GM18909 (cell line): ENCODE data around the gene C16orf54.
"Not testable (repeated sequence)": the region's sequence is repeated elsewhere in the genome, so short reads cannot be mapped to it uniquely, and the experiment has no call there.

Experiments
- ATAC-seq: cut with Tn5 transposase; IDR thresholded peaks from one replicate; pipeline ENCODE4 v1.9.1; 2021; ENCODE audit warnings: mild to moderate bottlenecking; ENCODE audit not compliant: unreplicated experiment, poor library complexity

C16orf54 gene

DNA sequence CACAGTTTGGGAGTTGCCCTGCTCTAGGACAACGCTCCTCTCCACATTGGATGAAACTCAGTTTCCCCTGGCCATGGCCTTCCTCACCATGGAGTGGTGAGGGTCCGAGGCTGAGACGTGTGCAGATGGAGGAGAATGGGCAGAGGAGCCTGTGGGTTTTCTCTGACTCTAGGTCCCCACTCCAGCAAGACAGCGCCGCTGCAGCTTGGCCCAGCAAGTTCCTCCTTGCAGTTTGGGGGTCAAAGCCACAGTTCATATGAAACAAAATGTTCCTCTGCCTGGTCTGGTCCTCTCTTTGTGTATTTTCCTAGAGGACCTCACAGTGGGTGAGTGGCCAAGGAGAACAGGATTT, 2.3 kb downstream of the C16orf54 start:
- ATAC-seq, result no peak

DNA sequence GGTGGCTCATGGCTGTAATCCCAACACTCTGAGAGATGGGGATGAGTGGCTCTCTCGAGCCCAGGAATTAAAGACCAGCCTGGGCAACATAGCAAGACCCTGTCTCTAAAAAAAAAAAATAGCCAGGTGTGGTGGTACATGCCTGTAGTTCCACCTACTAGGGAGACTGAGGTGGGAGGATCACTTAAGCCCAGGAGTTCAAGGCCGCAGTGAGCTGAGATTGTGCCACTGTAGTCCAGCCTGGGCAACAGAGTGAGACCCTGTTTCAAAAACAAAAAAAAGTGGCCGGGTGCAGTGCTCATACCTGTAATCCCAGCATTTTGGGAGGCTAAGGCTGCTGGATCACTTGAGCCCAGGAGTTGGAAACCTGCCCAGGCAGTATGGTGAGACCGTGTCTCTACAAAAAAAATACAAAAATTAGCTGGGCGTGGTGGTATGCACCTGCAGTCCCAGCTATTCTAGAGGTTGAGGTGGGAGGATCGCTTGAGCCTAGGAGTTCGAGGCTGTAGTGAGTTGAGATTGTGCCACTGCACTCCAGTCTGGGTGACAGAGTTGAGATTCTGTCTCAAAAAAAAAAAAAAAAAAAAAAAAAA, 3.0 kb downstream of the C16orf54 start:
- ATAC-seq, result no peak

DNA sequence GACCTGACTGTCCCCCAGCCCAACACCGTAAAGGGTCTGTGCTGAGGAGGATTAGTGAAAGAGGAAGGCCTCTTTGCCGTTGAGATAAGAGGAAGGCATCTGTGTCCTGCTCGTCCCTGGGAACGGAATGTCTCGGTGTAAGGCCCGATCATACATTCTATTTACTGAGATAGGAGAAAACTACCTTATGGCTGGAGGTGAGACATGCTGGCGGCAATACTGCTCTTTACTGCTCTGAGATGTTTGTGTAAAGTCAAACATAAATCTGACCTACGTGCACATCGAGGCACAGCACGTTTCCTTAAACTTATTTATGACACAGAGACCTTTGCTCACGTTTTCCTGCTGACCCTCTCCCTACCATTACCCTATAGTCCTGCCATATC, 5.2 kb downstream of the C16orf54 start:
- ATAC-seq, result not testable (repeated sequence)

DNA sequence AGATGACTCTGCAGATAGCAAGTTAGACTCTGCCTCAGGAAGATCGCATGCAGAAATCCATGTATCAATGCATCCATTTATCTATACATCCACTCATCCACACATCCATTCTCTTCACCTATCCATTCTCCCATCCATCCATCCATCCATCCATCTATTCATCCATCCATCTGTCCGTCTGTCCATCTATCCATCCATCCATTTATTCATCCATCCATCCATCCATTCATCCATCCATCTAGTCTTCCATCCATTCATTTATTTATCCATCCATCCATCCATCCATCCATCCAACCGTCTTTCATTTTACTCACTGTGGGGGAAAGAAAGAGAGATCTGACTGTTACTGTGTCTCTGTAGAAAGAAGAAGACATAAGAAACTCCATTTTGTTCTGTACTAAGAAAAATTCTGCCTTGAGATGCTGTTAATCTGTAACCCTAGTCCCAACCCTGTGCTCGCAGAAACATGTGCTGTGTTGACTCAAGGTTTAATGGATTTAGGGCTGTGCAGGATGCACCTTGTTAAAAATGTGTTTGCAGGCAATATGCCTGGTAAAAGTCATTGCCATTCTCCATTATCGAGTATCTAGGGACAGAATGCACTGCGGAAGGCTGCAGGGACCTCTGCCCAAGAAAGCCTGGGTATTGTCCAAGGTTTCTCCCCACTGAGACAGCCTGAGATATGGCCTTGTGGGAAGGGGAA, 5.7 kb downstream of the C16orf54 start:
- not testable (repeated sequence) for ATAC-seq

DNA sequence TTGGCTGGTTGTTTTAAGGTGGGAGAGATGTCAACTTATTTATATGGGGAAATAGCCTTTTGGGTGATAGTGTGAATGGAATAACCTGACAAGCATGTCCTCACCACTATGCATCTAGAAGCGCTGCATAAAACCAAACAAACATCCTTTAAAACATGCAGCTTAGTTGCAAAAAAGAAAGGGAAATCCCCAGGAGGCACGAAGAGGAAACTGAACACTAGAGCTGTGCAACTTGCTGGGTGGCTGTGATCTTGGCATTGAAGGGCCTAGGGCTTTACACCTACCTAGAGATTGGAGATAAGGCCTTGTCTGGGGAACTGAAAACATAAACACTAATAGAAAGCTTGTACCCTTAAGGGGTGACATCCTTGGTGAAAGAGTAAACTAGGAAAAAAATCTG, 7.3 kb downstream of the C16orf54 start:
- peak; percentile 45 for ATAC-seq

DNA sequence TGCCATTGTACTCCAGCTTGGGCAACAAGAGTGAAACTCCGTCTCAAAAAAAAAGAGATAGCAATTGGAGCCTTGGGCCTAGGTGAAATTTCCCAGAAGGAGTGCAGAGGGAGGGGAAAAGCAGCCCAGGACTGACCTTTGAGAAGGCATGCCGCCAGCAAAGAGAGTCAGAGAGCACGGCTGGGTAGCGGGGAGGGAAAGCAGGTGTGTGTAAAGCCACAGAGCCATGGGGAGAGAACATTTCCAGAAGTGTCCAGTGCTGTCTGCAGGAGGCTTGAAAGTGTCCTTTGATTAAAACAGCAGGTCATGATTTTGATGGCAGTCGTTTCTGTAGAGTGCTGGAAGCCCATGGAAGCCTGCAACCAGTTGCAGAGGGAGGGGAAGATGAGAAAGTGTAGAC, 8.1 kb downstream of the C16orf54 start:
- ATAC-seq, result no peak

DNA sequence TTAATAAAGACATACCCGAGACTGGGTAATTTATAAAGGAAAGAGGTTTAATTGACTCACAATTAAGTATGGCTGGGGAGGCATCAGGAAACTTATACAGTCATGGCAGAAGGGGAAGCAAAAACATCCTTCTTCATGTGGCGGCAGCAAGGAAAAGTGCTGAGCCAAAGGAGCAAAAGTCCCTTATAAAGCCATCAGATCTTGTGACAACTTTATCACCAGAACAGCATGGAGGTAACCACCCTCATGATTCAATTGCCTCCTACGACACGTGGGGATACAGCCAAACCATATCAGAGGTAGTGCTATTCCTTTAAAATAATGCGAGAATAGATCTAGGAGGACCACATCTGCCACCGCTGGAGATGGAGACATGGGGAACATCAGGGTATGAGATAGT, 9.0 kb downstream of the C16orf54 start:
- ATAC-seq, result no peak

DNA sequence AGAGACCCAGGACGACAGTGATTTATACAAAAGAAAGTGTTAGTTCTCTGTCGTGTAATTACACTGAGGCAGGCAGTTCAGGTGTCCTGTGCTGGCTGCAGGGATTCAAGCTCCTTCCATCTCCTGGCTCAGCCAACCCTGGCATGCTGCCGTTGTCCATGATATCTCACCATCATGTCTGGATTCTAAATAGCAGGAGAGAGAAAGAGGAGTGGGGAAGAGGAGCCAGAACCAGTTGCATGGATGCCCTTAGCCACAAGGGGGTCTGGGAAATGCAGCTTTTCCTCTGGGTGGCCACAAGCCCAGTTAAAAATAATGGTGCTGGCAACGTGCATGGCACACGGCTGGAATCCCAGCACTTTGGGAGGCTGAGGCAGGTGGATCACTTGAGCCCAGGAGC, 9.7 kb downstream of the C16orf54 start:
- ATAC-seq, result no peak

DNA sequence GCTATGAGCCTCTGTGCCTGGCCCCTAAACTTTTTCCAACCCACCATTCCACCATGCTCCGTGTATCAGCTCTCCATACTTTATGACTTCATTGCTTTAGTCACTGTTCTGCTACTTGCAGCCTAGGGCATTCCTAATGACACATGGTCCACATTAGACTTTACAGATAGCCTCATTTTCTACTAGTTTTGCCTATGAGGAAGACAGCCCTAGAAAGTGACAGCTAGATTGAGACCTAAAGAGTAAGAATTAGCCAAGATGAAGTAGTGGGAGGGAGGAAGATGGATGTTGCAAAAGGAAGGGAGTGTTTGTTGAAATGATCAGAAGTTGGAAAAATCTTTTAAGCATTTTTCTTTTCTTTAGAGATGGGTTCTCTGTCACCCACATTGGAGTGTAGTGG, 11.0 kb downstream of the C16orf54 start:
- no peak for ATAC-seq

DNA sequence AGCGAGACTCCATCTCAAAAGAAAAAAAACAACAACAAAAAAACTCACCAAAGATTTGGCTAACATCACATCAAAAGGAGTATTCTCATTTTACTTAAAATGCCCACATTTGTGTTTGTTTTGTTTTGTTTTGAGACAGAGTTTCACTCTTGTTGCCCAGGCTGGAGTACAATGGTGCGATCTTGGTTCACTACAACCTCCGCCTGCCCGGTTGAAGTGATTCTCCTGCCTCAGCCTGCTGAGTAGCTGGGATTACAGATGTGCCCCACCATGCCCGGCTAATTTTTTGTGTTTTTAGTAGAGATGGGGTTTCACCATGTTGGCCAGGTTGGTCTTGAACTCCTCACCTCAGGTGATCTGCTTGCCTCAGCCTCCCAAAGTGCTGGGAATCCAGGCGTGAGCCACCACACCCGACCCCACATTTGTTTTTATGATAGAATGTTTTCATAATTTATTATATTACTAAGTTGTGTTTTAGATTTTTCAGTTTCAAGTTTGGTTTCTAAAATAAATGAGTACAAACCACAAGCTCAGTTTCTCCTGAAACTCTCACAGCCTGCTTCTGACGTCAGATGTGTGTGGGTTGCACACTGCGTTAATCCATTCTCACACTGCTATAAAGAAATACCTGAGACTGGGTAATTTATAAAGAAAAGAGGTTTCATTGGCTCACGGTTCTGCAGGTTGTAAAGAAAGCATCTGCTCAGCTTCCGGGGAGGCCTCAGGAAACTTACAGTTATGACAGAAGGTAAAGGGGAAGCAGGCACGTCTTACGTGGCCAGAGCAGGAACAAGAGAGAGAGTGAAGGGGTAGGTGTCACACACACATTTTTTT, 13.8 kb downstream of the C16orf54 start:
- peak; percentile 60 for ATAC-seq

DNA sequence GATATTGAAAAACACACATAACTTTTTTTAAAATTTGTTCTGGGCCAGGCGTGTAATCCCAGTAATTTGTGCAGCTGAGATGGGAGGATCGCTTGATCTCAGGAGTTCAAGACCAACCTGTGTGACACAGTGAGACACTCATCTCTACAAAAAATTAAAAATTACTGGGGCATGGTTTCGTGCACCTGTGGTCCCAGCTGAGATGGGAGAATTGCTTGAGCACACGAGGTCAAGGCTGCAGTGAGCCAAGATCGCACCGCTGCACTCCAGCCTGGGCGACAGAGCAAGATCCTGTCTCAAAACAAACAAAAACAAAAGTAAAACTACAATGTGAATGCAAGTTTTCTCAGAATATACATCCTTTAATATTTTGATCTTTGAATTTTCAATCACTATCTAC, 15.1 kb downstream of the C16orf54 start:
- ATAC-seq, result no peak

DNA sequence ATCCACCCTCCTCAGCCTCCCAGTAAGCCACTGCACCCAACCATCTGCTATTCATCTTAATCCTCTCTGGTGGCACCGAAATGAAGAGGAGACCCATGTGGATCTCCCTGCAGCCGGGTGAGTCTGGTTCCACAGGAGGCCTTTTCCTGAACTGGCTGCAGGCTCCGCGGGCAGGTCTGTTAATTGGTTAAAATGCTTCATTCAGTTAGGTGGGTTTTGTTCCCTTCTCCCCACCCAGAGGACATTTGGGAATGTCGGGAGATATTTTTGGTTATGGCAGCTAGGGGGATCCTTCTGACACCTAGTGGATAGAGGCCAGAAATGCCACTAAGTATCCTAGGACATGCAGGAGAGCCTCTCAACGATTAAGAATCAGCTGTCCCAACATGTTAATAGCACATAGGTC, 16.7 kb downstream of the C16orf54 start:
- no peak for ATAC-seq

DNA sequence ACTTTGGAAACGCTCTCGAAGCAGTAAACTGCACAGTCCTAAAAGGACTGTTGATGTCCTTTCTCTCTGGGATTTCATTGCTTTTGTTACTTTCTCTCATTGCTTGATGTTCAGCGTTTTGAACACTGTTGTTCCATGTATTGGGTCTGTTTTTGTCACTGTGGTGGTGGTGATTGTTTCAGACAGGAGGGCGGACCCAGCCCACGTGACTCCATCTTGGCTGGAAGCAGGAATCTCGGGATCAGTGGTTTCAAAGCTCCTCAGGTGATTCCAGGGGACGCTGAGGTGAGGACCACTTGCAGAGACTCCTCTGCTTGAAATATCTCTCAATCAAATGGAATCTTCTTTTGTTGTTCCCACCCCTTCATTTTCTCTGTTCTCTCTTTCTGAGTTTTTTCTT, 18.3 kb downstream of the C16orf54 start:
- no peak for ATAC-seq

DNA sequence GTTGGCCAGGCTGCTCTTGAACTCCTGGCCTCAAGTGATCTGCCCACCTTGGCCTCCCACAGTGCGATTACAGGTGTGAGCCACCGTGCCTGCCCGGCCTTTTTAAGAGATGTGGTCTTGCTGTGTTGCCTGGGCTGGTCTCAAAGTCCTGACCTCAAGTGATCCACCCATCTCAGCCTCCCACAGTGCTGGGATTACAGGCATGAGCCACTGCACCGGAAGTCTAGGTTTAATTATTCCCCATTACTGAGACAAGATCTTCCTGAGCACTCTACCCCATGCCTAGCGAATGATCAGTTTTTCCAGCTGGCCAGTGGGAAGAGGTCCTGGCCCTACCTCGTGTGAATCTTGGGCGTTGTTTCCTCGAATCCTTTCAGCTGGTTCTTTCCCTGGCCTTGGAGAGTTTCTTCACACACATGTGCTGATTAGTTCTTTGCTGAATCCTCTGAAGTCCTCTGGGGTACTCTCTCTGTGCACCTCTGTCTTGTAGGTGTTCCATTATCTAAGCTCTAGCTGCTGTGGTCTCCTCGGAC, 18.9 kb downstream of the C16orf54 start:
- ATAC-seq, result no peak

DNA sequence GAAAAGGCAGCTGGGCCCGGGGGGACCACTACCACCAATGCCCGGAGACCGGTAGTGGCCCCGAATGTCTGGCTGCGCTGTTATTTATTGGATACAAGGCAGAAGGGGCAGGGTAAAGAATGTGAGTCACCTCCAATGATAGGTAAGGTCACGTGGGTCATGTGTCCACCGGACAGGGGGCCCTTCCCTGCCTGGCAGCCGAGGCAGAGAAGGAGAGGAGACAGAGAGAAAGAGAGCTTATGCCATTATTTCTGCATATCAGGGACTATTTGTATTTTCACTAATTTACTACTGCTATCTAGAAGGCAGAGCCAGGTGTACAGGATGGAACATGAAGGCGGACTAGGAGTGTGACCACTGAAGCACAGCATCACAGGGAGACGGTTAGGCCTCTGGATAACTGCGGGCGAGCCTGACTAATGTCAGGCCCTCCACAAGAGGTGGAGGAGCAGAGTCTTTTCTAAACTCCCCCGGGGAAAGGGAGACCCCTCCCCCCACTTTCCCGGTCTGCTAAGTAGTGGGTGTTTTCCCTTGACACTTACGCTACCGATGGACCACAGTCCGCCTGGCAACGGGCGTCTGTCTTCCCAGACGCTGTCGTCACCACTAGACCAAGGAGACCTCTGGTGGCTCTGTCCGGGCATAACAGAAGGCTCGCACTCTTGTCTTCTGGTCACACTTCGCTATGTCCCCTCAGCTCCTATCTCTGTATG, 24.5 kb downstream of the C16orf54 start:
- ATAC-seq, result not testable (repeated sequence)

DNA sequence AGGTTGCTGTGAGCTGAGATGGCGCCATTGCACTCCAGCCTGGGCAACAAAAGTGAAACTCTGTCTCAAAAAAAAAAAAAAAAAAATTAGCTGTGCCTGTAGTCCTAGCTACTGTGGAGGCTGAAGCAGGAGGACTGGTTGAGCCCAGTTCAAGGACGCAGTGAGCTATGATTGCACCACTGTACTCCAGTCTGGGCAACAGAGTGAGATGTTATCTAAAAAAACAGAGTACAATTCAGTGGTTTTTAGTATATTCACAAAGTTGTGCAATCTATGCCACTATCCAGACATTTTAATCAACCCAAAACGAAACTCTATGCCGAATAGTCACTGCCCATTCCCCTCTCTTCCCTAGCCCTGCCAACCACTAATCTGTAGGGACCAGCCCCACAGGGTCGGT, 25.1 kb downstream of the C16orf54 start:
- ATAC-seq, result no peak

DNA sequence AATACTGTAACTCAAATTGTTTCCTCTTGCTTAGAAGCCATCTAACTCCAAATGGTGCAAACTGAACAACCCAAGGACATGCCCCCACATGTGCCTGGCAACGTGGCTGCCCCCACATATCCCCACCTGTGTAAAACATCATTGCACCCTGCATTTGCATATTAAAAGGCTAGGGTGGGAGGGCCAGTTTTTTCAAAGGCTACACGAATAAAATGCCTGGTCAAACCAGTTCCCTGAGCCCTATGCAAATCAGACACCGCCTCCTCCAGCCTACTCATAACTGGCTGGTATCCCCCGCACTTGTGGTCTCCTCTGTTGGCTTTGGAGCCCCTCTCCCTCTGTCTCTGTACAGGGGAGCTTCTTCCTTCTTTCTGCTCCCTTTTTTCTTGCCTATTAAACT, 26.7 kb downstream of the C16orf54 start:
- no peak for ATAC-seq

DNA sequence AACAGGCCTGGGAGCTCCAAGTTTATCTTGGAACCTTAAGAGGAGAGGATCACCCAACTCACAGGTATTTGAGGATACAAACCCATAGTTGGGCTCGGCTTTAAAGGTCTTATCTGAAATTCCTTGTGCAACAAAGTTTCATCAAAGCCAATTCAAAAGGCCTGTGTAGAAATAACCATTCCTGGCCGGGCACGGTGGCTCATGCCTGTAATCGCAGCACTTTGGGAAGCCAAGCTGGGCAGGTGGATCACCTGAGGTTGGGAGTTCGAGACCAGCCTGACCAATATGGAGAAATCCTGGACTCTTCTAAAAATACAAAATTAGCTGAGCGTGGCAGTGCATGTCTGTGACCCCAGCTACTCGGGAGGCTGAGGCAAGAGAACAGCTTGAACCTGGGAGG, 28.7 kb downstream of the C16orf54 start:
- ATAC-seq, result no peak

DNA sequence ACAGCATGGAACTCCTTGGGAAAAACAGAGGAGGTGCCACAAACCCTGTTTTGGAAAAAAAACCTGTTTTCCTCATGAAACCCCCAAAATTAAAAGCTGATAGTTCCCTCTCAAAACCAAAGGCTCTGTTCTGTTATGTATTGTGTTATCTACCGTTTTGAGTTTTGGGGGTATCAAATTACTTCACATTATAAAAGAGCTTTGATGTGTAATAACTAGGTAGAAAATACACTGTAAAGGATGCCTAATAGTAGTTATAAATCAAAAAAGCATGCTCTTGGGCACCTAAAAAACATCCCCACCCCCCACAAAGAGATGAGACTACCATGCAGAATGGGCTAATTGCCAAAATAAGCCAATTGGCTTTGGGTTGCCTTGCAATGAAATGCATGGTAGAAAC, 30.8 kb downstream of the C16orf54 start:
- no peak for ATAC-seq

DNA sequence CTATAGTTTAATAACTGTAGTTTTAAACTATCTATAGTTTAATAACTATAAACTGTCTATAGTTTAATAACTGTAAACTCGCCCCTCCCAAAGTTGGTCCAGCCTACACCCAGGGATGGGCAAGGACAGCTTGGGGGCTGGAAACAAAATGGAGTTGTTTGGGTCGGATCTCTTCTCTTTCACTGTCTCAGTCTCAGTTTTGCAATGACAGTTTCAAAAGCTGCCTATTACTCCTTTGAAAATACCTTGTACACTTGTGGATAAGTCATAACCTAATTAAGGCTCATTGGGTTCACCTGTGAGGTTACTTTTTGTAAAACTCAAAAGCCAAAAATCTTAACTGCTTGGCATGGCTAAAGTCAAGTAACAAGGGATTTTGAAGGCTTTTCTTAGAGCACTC, 31.4 kb downstream of the C16orf54 start:
- no peak for ATAC-seq

DNA sequence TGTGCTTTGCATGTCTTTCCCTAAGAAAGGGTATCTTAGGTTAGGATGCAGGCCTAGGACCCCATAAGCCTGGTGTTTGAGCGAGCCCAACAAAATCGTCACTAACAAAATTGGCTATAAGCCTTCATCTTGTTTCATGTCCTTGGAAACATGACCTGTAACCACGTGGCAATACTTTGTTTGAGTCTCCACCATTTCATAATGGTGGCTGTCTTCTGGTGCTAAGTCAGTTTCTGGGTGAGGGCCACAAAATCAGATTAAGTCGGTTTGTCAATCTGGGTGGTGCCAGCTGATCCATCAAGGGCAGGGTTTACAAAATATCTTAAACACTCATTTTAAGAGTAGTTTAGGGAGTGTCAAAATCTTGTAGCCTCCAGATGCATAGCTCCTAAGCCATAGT, 33.0 kb downstream of the C16orf54 start:
- ATAC-seq, result no peak
